ENCODE measurements around the gene PLCB4.

DNA sequence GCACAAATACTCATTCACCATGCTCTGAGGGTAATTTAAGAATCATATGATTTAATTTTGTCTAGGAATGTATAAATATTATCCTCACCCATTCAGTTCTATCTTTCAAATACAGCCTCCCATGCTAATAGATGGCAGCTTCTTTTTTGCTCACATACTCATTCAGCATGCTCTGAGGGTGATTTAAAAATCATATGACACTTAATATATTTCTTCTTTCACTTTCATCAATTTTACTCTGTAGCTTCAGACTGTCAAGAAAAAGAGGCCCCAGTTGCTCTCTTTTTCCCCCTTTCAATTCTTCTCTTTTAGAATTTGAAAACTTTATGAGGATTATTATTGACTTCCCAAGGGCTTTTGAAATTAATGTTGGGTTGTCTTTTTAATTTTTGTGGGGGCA lies 283.9 kb downstream of the PLCB4 start:
- TF ChIP-seq, protein P1, sequence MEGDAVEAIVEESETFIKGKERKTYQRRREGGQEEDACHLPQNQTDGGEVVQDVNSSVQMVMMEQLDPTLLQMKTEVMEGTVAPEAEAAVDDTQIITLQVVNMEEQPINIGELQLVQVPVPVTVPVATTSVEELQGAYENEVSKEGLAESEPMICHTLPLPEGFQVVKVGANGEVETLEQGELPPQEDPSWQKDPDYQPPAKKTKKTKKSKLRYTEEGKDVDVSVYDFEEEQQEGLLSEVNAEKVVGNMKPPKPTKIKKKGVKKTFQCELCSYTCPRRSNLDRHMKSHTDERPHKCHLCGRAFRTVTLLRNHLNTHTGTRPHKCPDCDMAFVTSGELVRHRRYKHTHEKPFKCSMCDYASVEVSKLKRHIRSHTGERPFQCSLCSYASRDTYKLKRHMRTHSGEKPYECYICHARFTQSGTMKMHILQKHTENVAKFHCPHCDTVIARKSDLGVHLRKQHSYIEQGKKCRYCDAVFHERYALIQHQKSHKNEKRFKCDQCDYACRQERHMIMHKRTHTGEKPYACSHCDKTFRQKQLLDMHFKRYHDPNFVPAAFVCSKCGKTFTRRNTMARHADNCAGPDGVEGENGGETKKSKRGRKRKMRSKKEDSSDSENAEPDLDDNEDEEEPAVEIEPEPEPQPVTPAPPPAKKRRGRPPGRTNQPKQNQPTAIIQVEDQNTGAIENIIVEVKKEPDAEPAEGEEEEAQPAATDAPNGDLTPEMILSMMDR (IDR thresholded peaks at IDR 0.05): no peak
- no peak for TF ChIP-seq POLR2A (IDR thresholded peaks at IDR 0.05)

Data from testis (tissue), 2 donors.